ENCODE data around the gene NEGR1. TPM values are rescaled to one million over a fixed set of nuclear protein-coding genes. Genes with fewer than 3 reads are reported as not detected.

Gene NEGR1
- total RNA-seq, 1 donor from 2014 or later: 2.4 TPM

GRCh38 chr1:71853360-71853759 lies 429.0 kb downstream of the NEGR1 start:
- Mint-ChIP-seq H3K36me3 (no peaks in the 10 kb centered on the region), H3K27me3 (ENCODE audit: low read depth) (no peaks in the 10 kb centered on the region), H3K4me1 (peaks cover 6% of the 10 kb centered on the region), H3K4me3 (no peak overlapping the region), H3K27ac (no peak overlapping the region), H3K9me3 (no peaks in the 10 kb centered on the region)
- no peak for DNase-seq (ENCODE audit: low spot score in 2 of 2, unreplicated experiment in 2 of 2)
- TF ChIP-seq CTCF (IDR thresholded peaks at IDR 0.05; ENCODE audit: unreplicated experiment): no peak

GRCh38 chr1:71850936-71851335 lies 431.4 kb downstream of the NEGR1 start:
- no peak overlapping the region for H3K27ac Mint-ChIP-seq
- DNase-seq (ENCODE audit: low spot score in 2 of 2, unreplicated experiment in 2 of 2): no peak
- no peaks in the 10 kb centered on the region for H3K36me3 Mint-ChIP-seq

GRCh38 chr1:71850515-71850914 lies 431.8 kb downstream of the NEGR1 start:
- no peaks in the 10 kb centered on the region for H3K36me3 Mint-ChIP-seq
- no peaks in the 10 kb centered on the region for H3K9me3 Mint-ChIP-seq
- DNase-seq (ENCODE audit: low spot score in 2 of 2, unreplicated experiment in 2 of 2): no peak
- H3K4me1 Mint-ChIP-seq: no peaks in the 10 kb centered on the region
- H3K4me3 Mint-ChIP-seq: no peak overlapping the region
- no peak for TF ChIP-seq CTCF (IDR thresholded peaks at IDR 0.05; ENCODE audit: unreplicated experiment)
- no peak overlapping the region for H3K27ac Mint-ChIP-seq
- H3K27me3 Mint-ChIP-seq (ENCODE audit: low read depth): no peaks in the 10 kb centered on the region

More at GRCh38 chr1:71850936-71851335, 431.4 kb downstream of the NEGR1 start:
- Mint-ChIP-seq H3K27me3 (ENCODE audit: low read depth) (no peaks in the 10 kb centered on the region), H3K9me3 (no peaks in the 10 kb centered on the region), H3K4me3 (no peak overlapping the region), H3K4me1 (no peaks in the 10 kb centered on the region)
- TF ChIP-seq CTCF (IDR thresholded peaks at IDR 0.05; ENCODE audit: unreplicated experiment): no peak

- no peaks in the 10 kb centered on the region for H3K36me3 Mint-ChIP-seq
- TF ChIP-seq CTCF (IDR thresholded peaks at IDR 0.05; ENCODE audit: unreplicated experiment): no peak
- no peak overlapping the region for H3K4me3 Mint-ChIP-seq
Observed at GRCh38 chr1:71843012-71843411, 439.3 kb downstream of the NEGR1 start.

GRCh38 chr1:71839876-71840275 lies 442.5 kb downstream of the NEGR1 start:
- H3K9me3 Mint-ChIP-seq: no peaks in the 10 kb centered on the region
- TF ChIP-seq CTCF (IDR thresholded peaks at IDR 0.05; ENCODE audit: unreplicated experiment): no peak
- no peaks in the 10 kb centered on the region for H3K4me1 Mint-ChIP-seq
- no peak overlapping the region for H3K27ac Mint-ChIP-seq
- H3K4me3 Mint-ChIP-seq: no peak overlapping the region
- H3K27me3 Mint-ChIP-seq (ENCODE audit: low read depth): peaks cover 3% of the 10 kb centered on the region
- no peaks in the 10 kb centered on the region for H3K36me3 Mint-ChIP-seq
- DNase-seq (ENCODE audit: low spot score in 2 of 2, unreplicated experiment in 2 of 2): no peak

More at GRCh38 chr1:71843012-71843411, 439.3 kb downstream of the NEGR1 start:
- Mint-ChIP-seq H3K4me1 (no peaks in the 10 kb centered on the region), H3K27me3 (ENCODE audit: low read depth) (peaks cover 3% of the 10 kb centered on the region), H3K27ac (no peak overlapping the region), H3K9me3 (no peaks in the 10 kb centered on the region)
- no peak for DNase-seq (ENCODE audit: low spot score in 2 of 2, unreplicated experiment in 2 of 2)

- H3K9me3 Mint-ChIP-seq: no peaks in the 10 kb centered on the region
- H3K27me3 Mint-ChIP-seq (ENCODE audit: low read depth): peaks cover under 1% of the 10 kb centered on the region
- H3K27ac Mint-ChIP-seq: no peak overlapping the region
- H3K36me3 Mint-ChIP-seq: no peaks in the 10 kb centered on the region
- no peak for DNase-seq (ENCODE audit: low spot score in 2 of 2, unreplicated experiment in 2 of 2)
- H3K4me1 Mint-ChIP-seq: no peaks in the 10 kb centered on the region
- no peak for TF ChIP-seq CTCF (IDR thresholded peaks at IDR 0.05; ENCODE audit: unreplicated experiment)
- H3K4me3 Mint-ChIP-seq: no peak overlapping the region
Observed at GRCh38 chr1:71836904-71837303, 445.4 kb downstream of the NEGR1 start.
